HCT116 (cell line): ENCODE data around the gene ANKRD13C. TPM values are rescaled to one million over a fixed set of nuclear protein-coding genes. Genes with fewer than 3 reads are reported as not detected.

ENCODE experiments used
- ATAC-seq: fragments of 200-7000 bp; cut with Tn5 transposase; 2 replicates; pipeline ENCODE4 v1.9.1; 2020; ENCODE audit warnings: mild to moderate bottlenecking, moderate library complexity
- BruUV-seq: library from RNA; stranded (reverse); fragments of 400-500 nt; replicated peaks from 2 replicates; lab custom pipeline; 2021; lab: Mats Ljungman, UMichigan
- CTCF ChIA-PET: fragments of 300-600 bp; sonication (Branson Sonifier 250); formaldehyde crosslinking; loops from one replicate; lab custom pipeline; 2021; ENCODE audit warnings: antibody characterized with exemption; lab: Charles Lee
- POLR2A ChIA-PET: fragments of 300-600, 350-600 bp; sonication (Branson Sonifier 250); formaldehyde crosslinking; loops from one replicate; lab custom pipeline; 2021; ENCODE audit warnings: antibody characterized with exemption; lab: Charles Lee
- RAD21 ChIA-PET, 2 experiments: fragments of 300-600 bp; sonication (Branson Sonifier 250); formaldehyde crosslinking; loops; one replicate each; lab custom pipeline; 2023; ENCODE audit warnings: low total read pairs in 2 of 2; ENCODE audit not compliant: uncharacterized antibody in 2 of 2, unreplicated experiment in 2 of 2, low non-redundant PET in 1 of 2; lab: Charles Lee
- DNase-seq: peaks from one replicate; pipeline ENCODE4 v3.0.0-alpha.2; 2010; ENCODE audit warnings: low read depth, low spot score
- H2AFZ ChIP-seq: fragments of 200-600 bp; shearing (Covaris generic), sonication (generic); 2 replicates; pipeline ENCODE4 v1.6.1; 2017; ENCODE audit warnings: low read depth, mixed run types, mixed read lengths, antibody characterized with exemption, low read length; ENCODE audit not compliant: poor library complexity, severe bottlenecking
- H3K27ac ChIP-seq: 2 replicates; pipeline ENCODE4 v1.5.1; 2012; ENCODE audit warnings: low read depth, low read length
- H3K27me3 ChIP-seq: fragments of 200-600 bp; sonication (generic); 2 replicates; pipeline ENCODE4 v1.6.1; 2016; ENCODE audit warnings: mixed run types, low read length, mixed read lengths; ENCODE audit not compliant: insufficient read depth
- H3K36me3 ChIP-seq, 2 experiments: fragments of 200-500 bp in 1 of 2; fragments of 200-600 bp in 1 of 2; sonication (Bioruptor generic) in 1 of 2; sonication (generic) in 1 of 2; 2 replicates each; pipeline versions ENCODE4 v1.5.1 to v1.6.1; 2014 to 2016; ENCODE audit warnings: low read length in 2 of 2, inconsistent platforms in 1 of 2, mixed read lengths in 1 of 2, mixed run types in 1 of 2; ENCODE audit not compliant: insufficient read depth in 2 of 2, control insufficient read depth in 1 of 2
- H3K4me1 ChIP-seq, 2 experiments: fragments of 200-600 bp in 1 of 2; sonication (generic) in 1 of 2; 2 replicates each; pipeline versions ENCODE4 v1.5.1 to v1.6.1; 2012 to 2017; ENCODE audit warnings: low read length in 2 of 2, inconsistent platforms in 1 of 2, mild to moderate bottlenecking in 1 of 2, mixed read lengths in 1 of 2, mixed run types in 1 of 2, moderate library complexity in 1 of 2; ENCODE audit not compliant: insufficient read depth in 2 of 2, control insufficient read depth in 1 of 2
- H3K4me2 ChIP-seq: fragments of 200-600 bp; sonication (generic); 2 replicates; pipeline ENCODE4 v1.6.1; 2017; ENCODE audit warnings: mixed run types, low read length, mixed read lengths
- H3K4me3 ChIP-seq, 2 experiments: fragments of 200-600 bp in 1 of 2; sonication (generic) in 1 of 2; replicated peaks in 1 of 2; 2 replicates each; pipeline ENCODE4 v1.5.1; 2011 to 2016; ENCODE audit warnings: low read length in 2 of 2, control low read depth in 1 of 2, low read depth in 1 of 2, mild to moderate bottlenecking in 1 of 2, mixed read lengths in 1 of 2, mixed run types in 1 of 2
- H3K79me2 ChIP-seq: fragments of 200-600 bp; sonication (generic); 2 replicates; pipeline ENCODE4 v1.6.1; 2017; ENCODE audit warnings: mild to moderate bottlenecking, mixed run types, low read length, moderate library complexity, mixed read lengths; ENCODE audit not compliant: insufficient read depth
- H3K9ac ChIP-seq: fragments of 200-600 bp; sonication (generic); 2 replicates; pipeline ENCODE4 v1.6.1; 2016; ENCODE audit warnings: low read length, mixed read lengths
- H3K9me2 ChIP-seq: fragments of 200-600 bp; sonication (generic), shearing (Covaris generic); 2 replicates; pipeline ENCODE4 v1.6.1; 2017; ENCODE audit warnings: mixed run types, mild to moderate bottlenecking, moderate library complexity; ENCODE audit not compliant: insufficient read depth
- H3K9me3 ChIP-seq, 2 experiments: fragments of 200-500 bp in 1 of 2; fragments of 200-600 bp in 1 of 2; sonication (Bioruptor generic) in 1 of 2; sonication (generic) in 1 of 2; 2 replicates each; pipeline ENCODE4 v1.6.1; 2014 to 2017; ENCODE audit warnings: low read length in 2 of 2, mixed read lengths in 2 of 2, inconsistent platforms in 1 of 2, low read depth in 1 of 2, mild to moderate bottlenecking in 1 of 2, mixed run types in 1 of 2, moderate library complexity in 1 of 2; ENCODE audit not compliant: control insufficient read depth in 1 of 2, insufficient read depth in 1 of 2
- H4K20me1 ChIP-seq: fragments of 200-600 bp; sonication (generic), shearing (Covaris generic); 2 replicates; pipeline ENCODE4 v1.6.1; 2017; ENCODE audit warnings: mixed run types, mild to moderate bottlenecking, moderate library complexity; ENCODE audit not compliant: insufficient read depth
- ATF3 ChIP-seq: IDR thresholded peaks from 2 replicates; pipeline ENCODE4 v1.6.1; 2012
- CTCF ChIP-seq, 3 experiments: fragments of 200-600 bp in 1 of 3; sonication (generic) in 1 of 3; IDR thresholded peaks in 2 of 3; conservative IDR thresholded peaks in 1 of 3; 2 replicates each; pipeline ENCODE4 v1.5.1; 2012 to 2017; ENCODE audit warnings: low read depth in 2 of 3, low read length in 2 of 3, antibody characterized with exemption in 1 of 3, borderline replicate concordance in 1 of 3, control low read depth in 1 of 3, mild to moderate bottlenecking in 1 of 3, mixed read lengths in 1 of 3, mixed run types in 1 of 3, moderate library complexity in 1 of 3; ENCODE audit not compliant: insufficient read depth in 1 of 3
- EGR1 ChIP-seq: IDR thresholded peaks from 2 replicates; pipeline ENCODE4 v1.6.1; 2012; ENCODE audit warnings: low read depth
- FOSL1 ChIP-seq: IDR thresholded peaks from 2 replicates; pipeline ENCODE4 v1.6.1; 2012; ENCODE audit warnings: low read depth
- RAD21 ChIP-seq: IDR thresholded peaks from 2 replicates; pipeline ENCODE4 v1.6.1; 2012; ENCODE audit warnings: low read depth, mild to moderate bottlenecking
- SP1 ChIP-seq: IDR thresholded peaks from 2 replicates; pipeline ENCODE4 v1.6.1; 2012; ENCODE audit warnings: low read depth
- SRF ChIP-seq: IDR thresholded peaks from 2 replicates; pipeline ENCODE4 v1.6.1; 2012; ENCODE audit warnings: low read depth
- TCF7L2 ChIP-seq: IDR thresholded peaks from 2 replicates; pipeline ENCODE4 v1.7.0; 2011; ENCODE audit warnings: borderline replicate concordance, inconsistent platforms; ENCODE audit not compliant: insufficient read depth, insufficient read length; ENCODE audit errors: extremely low read depth
- YY1 ChIP-seq: IDR thresholded peaks from 2 replicates; pipeline ENCODE4 v1.6.1; 2011; ENCODE audit warnings: low read length, low read depth, moderate library complexity, mild to moderate bottlenecking; ENCODE audit not compliant: insufficient replicate concordance; ENCODE audit errors: extremely low read depth
- ZFX ChIP-seq: fragments of 450-650 bp; IDR thresholded peaks from 2 replicates; pipeline ENCODE4 v1.6.1; 2017
- ZNF274 ChIP-seq: fragments of 200-500 bp; sonication (Bioruptor generic); IDR thresholded peaks from 2 replicates; pipeline ENCODE4 v1.6.1; 2014; ENCODE audit warnings: mild to moderate bottlenecking, low read depth, low read length, inconsistent platforms
- intact Hi-C: fragments of 100-400 bp; cut with micrococcal nuclease; formaldehyde crosslinking; loops from 2 replicates; pipeline ENCODE4 v1.10.0; 2022
- total RNA-seq: library from RNA; stranded (reverse); gene quantifications from one replicate; pipeline ENCODE4 v1.2.1, GENCODE V29; 2021; ENCODE audit not compliant: unreplicated experiment
- TF ChIP-seq, protein P1 (sequence below): IDR thresholded peaks from 2 replicates; pipeline ENCODE4 v1.6.1; 2012

The ANKRD13C gene
- total RNA-seq, 1 experiment from 2014 or later = 21.1 TPM

- no peak for ATAC-seq
- BruUV-seq = no TSS peak
- POLR2A ChIA-PET = no interaction called here
These were observed 125.9 kb downstream of the ANKRD13C start for GRCh38 chr1:70228670-70229069.

GRCh38 chr1:70227439-70227838, 127.1 kb downstream of the ANKRD13C start:
- no peak overlapping the region for H3K4me3 ChIP-seq
- no TSS peak for BruUV-seq
- intact Hi-C loops = loop anchor here (10.0 kb wide), 1 partner anchor 187 kb away; the partner anchor contains the start of gene CTH
- no peak overlapping the region for H3K4me2 ChIP-seq
- ChIA-PET CTCF (no interaction called here), POLR2A (no interaction called here)
- H3K9ac ChIP-seq = no peak overlapping the region
- H3K27me3 ChIP-seq = no peaks in the 10 kb centered on the region
- peaks cover 100% of the 10 kb centered on the region for H3K79me2 ChIP-seq
- H4K20me1 ChIP-seq = peaks cover 50% of the 10 kb centered on the region; the same call in 1 of the 2 replicates
- no peak overlapping the region for H3K27ac ChIP-seq
- H3K36me3 ChIP-seq = peaks cover 58 to 65% of the 10 kb centered on the region in 2 experiments
- H3K9me3 ChIP-seq = no peaks in the 10 kb centered on the region
- peaks cover 0 to 6% of the 10 kb centered on the region in 2 experiments; a peak in 3 of 4 replicates for H3K4me1 ChIP-seq
- TF ChIP-seq ATF3 = no peak
- no peak for TF ChIP-seq CTCF (IDR thresholded peaks at IDR 0.05 in 2 of 3, conservative IDR thresholded peaks at IDR 0.05 in 1 of 3; ENCODE audit: borderline replicate concordance in 1 of 3, insufficient read depth in 1 of 3, low read depth in 2 of 3, low read length in 2 of 3)
- TF ChIP-seq YY1 = no peak
- TF ChIP-seq EGR1 = no peak
- TF ChIP-seq ZFX = no peak
- TF ChIP-seq, all 23 proteins: peak for 0
- Histone ChIP-seq H2AFZ (no peak overlapping the region), H3K9me2 (no peaks in the 10 kb centered on the region)
- DNase-seq (no peak), ATAC-seq (no peak)
- RAD21 ChIA-PET = no interaction called here

More at GRCh38 chr1:70228670-70229069, 125.9 kb downstream of the ANKRD13C start:
- Histone ChIP-seq H3K27ac (no peak overlapping the region), H4K20me1 (peaks cover 41% of the 10 kb centered on the region; the same call in 1 of the 2 replicates)
- TF ChIP-seq SRF (no peak), FOSL1 (no peak), RAD21 (no peak), ZNF274 (no peak), SP1 (no peak), TCF7L2 (no peak)
- TF ChIP-seq, protein P1, sequence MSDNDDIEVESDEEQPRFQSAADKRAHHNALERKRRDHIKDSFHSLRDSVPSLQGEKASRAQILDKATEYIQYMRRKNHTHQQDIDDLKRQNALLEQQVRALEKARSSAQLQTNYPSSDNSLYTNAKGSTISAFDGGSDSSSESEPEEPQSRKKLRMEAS = no peak
- TF ChIP-seq, all 23 proteins: peak for 0
- Histone ChIP-seq H3K27me3 (no peaks in the 10 kb centered on the region), H3K9me3 (no peaks in the 10 kb centered on the region), H2AFZ (no peak overlapping the region), H3K36me3 (peaks cover 62 to 67% of the 10 kb centered on the region in 2 experiments), H3K4me2 (no peak overlapping the region), H3K79me2 (peaks cover 99% of the 10 kb centered on the region), H3K4me3 (no peak overlapping the region), H3K4me1 (no peaks in the 10 kb centered on the region), H3K9me2 (no peaks in the 10 kb centered on the region), H3K9ac (no peak overlapping the region)
- no peak for DNase-seq
- intact Hi-C loops = loop anchor here (10.0 kb wide), 1 partner anchor 186 kb away; the partner anchor contains the start of gene CTH
- RAD21 ChIA-PET = no interaction called here
- CTCF ChIA-PET = no interaction called here
